DOHH2 (cell line): Measurements from ENCODE around the gene MCUB.

ENCODE experiments used
- H3F3A ChIP-seq: fragments of 200-600 bp; sonication (generic), shearing (Covaris generic); 2 replicates; pipeline ENCODE4 v1.6.0; 2016; ENCODE audit warnings: antibody characterized with exemption, mild to moderate bottlenecking; ENCODE audit not compliant: control insufficient read depth, insufficient read depth
- H3K27ac ChIP-seq: fragments of 200-600 bp; sonication (generic); 2 replicates; pipeline ENCODE4 v1.5.1; 2014; ENCODE audit warnings: low read depth, mild to moderate bottlenecking, low read length, moderate library complexity
- H3K27me3 ChIP-seq: fragments of 200-600 bp; sonication (generic); 2 replicates; pipeline ENCODE4 v1.6.1; 2014; ENCODE audit warnings: mild to moderate bottlenecking, low read length, mixed read lengths; ENCODE audit not compliant: control insufficient read depth
- H3K36me3 ChIP-seq: fragments of 200-600 bp; sonication (generic); 2 replicates; pipeline ENCODE4 v1.6.1; 2014; ENCODE audit warnings: mild to moderate bottlenecking, low read length, moderate library complexity, mixed read lengths; ENCODE audit not compliant: control insufficient read depth
- H3K4me1 ChIP-seq: fragments of 200-600 bp; sonication (generic); 2 replicates; pipeline ENCODE4 v1.6.1; 2014; ENCODE audit warnings: mild to moderate bottlenecking, low read length, mixed read lengths; ENCODE audit not compliant: control insufficient read depth
- H3K4me2 ChIP-seq: fragments of 200-600 bp; sonication (generic); 2 replicates; pipeline ENCODE4 v1.6.0; 2014; ENCODE audit warnings: mild to moderate bottlenecking, low read length, moderate library complexity
- H3K4me3 ChIP-seq: fragments of 200-600 bp; sonication (generic); 2 replicates; pipeline ENCODE4 v1.5.1; 2014; ENCODE audit warnings: mild to moderate bottlenecking, low read length, mixed read lengths
- H3K79me2 ChIP-seq: fragments of 200-600 bp; sonication (generic); 2 replicates; pipeline ENCODE4 v1.6.1; 2014; ENCODE audit warnings: mild to moderate bottlenecking, low read length, mixed read lengths; ENCODE audit not compliant: control insufficient read depth
- H3K9me2 ChIP-seq: fragments of 200-600 bp; sonication (generic); replicated peaks from 2 replicates; pipeline ENCODE4 v1.6.1; 2014; ENCODE audit warnings: mild to moderate bottlenecking, low read length, mixed read lengths; ENCODE audit not compliant: control insufficient read depth
- H3K9me3 ChIP-seq: fragments of 200-600 bp; sonication (generic); 2 replicates; pipeline ENCODE4 v1.6.1; 2014; ENCODE audit warnings: antibody characterized with exemption, low read length, mixed read lengths; ENCODE audit not compliant: control insufficient read depth, insufficient read depth
- H4K20me1 ChIP-seq: fragments of 200-600 bp; sonication (generic); 2 replicates; pipeline ENCODE4 v1.6.0; 2014; ENCODE audit warnings: low read depth, mild to moderate bottlenecking, antibody characterized with exemption, low read length, moderate library complexity; ENCODE audit not compliant: control insufficient read depth, insufficient read depth
- CTCF ChIP-seq: fragments of 200-600 bp; sonication (generic); IDR thresholded peaks from one replicate; pipeline ENCODE4 v1.5.1; 2014; ENCODE audit warnings: antibody characterized with exemption, mild to moderate bottlenecking, low read depth, low read length; ENCODE audit not compliant: poor library complexity, severe bottlenecking
- EZH2phosphoT487 ChIP-seq: fragments of 200-600 bp; sonication (generic); IDR thresholded peaks from 2 replicates; pipeline ENCODE4 v1.6.1; 2017; ENCODE audit warnings: borderline replicate concordance, mild to moderate bottlenecking, antibody characterized with exemption, low read length, moderate library complexity, mixed read lengths

MCUB gene

GRCh38 chr4:109733728-109734127 lies 173.7 kb downstream of the MCUB start:
- no peak overlapping the region for H3K4me3 ChIP-seq
- H3K36me3 ChIP-seq, result no peaks in the 10 kb centered on the region
- peaks cover 11% of the 10 kb centered on the region for H3K4me1 ChIP-seq
- no peaks in the 10 kb centered on the region for H3K9me2 ChIP-seq
- H3F3A ChIP-seq, result 0 out of 2 replicates have a peak, but pooled peaks cover 5% of the 10 kb centered on the region
- H3K27me3 ChIP-seq, result no peaks in the 10 kb centered on the region
- no peaks in the 10 kb centered on the region for H3K9me3 ChIP-seq
- H3K27ac ChIP-seq, result no peak overlapping the region
- no peak overlapping the region for H3K4me2 ChIP-seq
- peaks cover 10% of the 10 kb centered on the region for H3K79me2 ChIP-seq
- TF ChIP-seq EZH2phosphoT487 (no peak), CTCF (no peak)
- H4K20me1 ChIP-seq, result no peaks in the 10 kb centered on the region

- no peaks in the 10 kb centered on the region for H3K27me3 ChIP-seq
- TF ChIP-seq CTCF (no peak), EZH2phosphoT487 (no peak)
- H3K36me3 ChIP-seq, result no peaks in the 10 kb centered on the region
- H3K9me2 ChIP-seq, result no peaks in the 10 kb centered on the region
- no peaks in the 10 kb centered on the region for H3K79me2 ChIP-seq
- 0 out of 2 replicates have a peak, but pooled peaks cover 5% of the 10 kb centered on the region for H3F3A ChIP-seq
- no peaks in the 10 kb centered on the region for H4K20me1 ChIP-seq
- H3K27ac ChIP-seq, result no peak overlapping the region
- peaks cover 1% of the 10 kb centered on the region for H3K4me1 ChIP-seq
- no peak overlapping the region for H3K4me3 ChIP-seq
- H3K9me3 ChIP-seq, result no peaks in the 10 kb centered on the region
- no peak overlapping the region for H3K4me2 ChIP-seq
These were observed 175.7 kb downstream of the MCUB start for GRCh38 chr4:109735566-109736365.
